GM12878 (cell line): Measurements from ENCODE around the gene RYR2. TPM values are rescaled to one million over a fixed set of nuclear protein-coding genes. Genes with fewer than 3 reads are reported as not detected.

ENCODE experiments used
- ATAC-seq: fragments of 200-7000 bp; cut with Tn5 transposase; 3 replicates; pipeline ENCODE4 v1.9.1; 2020; ENCODE audit warnings: mild to moderate bottlenecking, moderate library complexity
- BruUV-seq: library from RNA; stranded (reverse); fragments of 400-500 nt; replicated peaks from 2 replicates; lab custom pipeline; 2021; lab: Mats Ljungman, UMichigan
- CTCF ChIA-PET: fragments of 300-600 bp; sonication (Branson Sonifier 250); formaldehyde crosslinking; extraction: SDS; loops from one replicate; lab custom pipeline; 2021; ENCODE audit warnings: inconsistent platforms; lab: Yijun Ruan, JAX
- POLR2A ChIA-PET: fragments of 350-600 bp; formaldehyde crosslinking; extraction: SDS; loops from one replicate; lab custom pipeline; 2021; ENCODE audit warnings: inconsistent platforms; lab: Charles Lee
- RAD21 ChIA-PET: fragments of 300-600 bp; sonication (Branson Sonifier 250); formaldehyde crosslinking; loops from one replicate; lab custom pipeline; 2023; ENCODE audit warnings: antibody characterized with exemption; ENCODE audit not compliant: unreplicated experiment; lab: Charles Lee
- SMC1A ChIA-PET: fragments of 300-600 bp; sonication (Branson Sonifier 250); formaldehyde crosslinking; loops from one replicate; lab custom pipeline; 2023; ENCODE audit not compliant: unreplicated experiment, uncharacterized antibody; lab: Charles Lee
- DNase-seq: peaks from one replicate; pipeline ENCODE4 v3.0.0-alpha.2; 2011; ENCODE audit warnings: low read depth, low spot score
- FAIRE-seq: peaks from 3 replicates; lab custom pipeline; 2011; peaks lifted over from hg19 to GRCh38; lab: Jason Lieb, UNC
- H2AFZ ChIP-seq: 2 replicates; pipeline ENCODE4 v1.6.0; 2011; ENCODE audit warnings: low read depth, low read length, control low read depth; ENCODE audit not compliant: control insufficient read depth
- H3K27ac ChIP-seq: 2 replicates; pipeline ENCODE4 v1.5.1; 2011; ENCODE audit warnings: control low read depth; ENCODE audit not compliant: control insufficient read depth, insufficient read depth
- H3K27me3 ChIP-seq, 2 experiments: replicated peaks in 1 of 2; 2 replicates each; pipeline versions ENCODE4 v1.6.0 to v1.6.1; 2011; ENCODE audit warnings: low read length in 1 of 2; ENCODE audit not compliant: control insufficient read depth in 2 of 2, insufficient read depth in 2 of 2
- H3K36me3 ChIP-seq, 2 experiments: 2 replicates each; pipeline ENCODE4 v1.5.1; 2011; ENCODE audit warnings: low read length in 1 of 2; ENCODE audit not compliant: control insufficient read depth in 2 of 2, insufficient read depth in 2 of 2
- H3K4me1 ChIP-seq: 2 replicates; pipeline ENCODE4 v1.6.1; 2011; ENCODE audit warnings: mild to moderate bottlenecking, low read length, moderate library complexity, mixed read lengths; ENCODE audit not compliant: control insufficient read depth, insufficient read depth
- H3K4me2 ChIP-seq: 2 replicates; pipeline ENCODE4 v1.6.0; 2011; ENCODE audit warnings: control low read depth; ENCODE audit not compliant: control insufficient read depth, insufficient read depth
- H3K4me3 ChIP-seq: fragments of 200-600 bp; sonication (generic); 2 replicates; pipeline ENCODE4 v1.5.1; 2016
- H3K79me2 ChIP-seq: 2 replicates; pipeline ENCODE4 v1.6.0; 2011; ENCODE audit warnings: low read length; ENCODE audit not compliant: control insufficient read depth, insufficient read depth
- H3K9ac ChIP-seq: 2 replicates; pipeline ENCODE4 v1.8.0; 2011; ENCODE audit warnings: low read length, control low read depth, mixed read lengths; ENCODE audit not compliant: control insufficient read depth, insufficient read depth
- H3K9me3 ChIP-seq: replicated peaks from 3 replicates; pipeline ENCODE4 v1.5.1; 2011; ENCODE audit warnings: mild to moderate bottlenecking, low read length; ENCODE audit not compliant: control insufficient read depth, insufficient read depth
- H4K20me1 ChIP-seq: 2 replicates; pipeline ENCODE4 v1.6.0; 2011; ENCODE audit not compliant: control insufficient read depth, insufficient read depth
- BACH1 ChIP-seq: fragments of 450-650 bp; IDR thresholded peaks from 2 replicates; pipeline ENCODE4 v1.6.1; 2017; ENCODE audit warnings: mild to moderate bottlenecking, borderline replicate concordance
- CHD4 ChIP-seq: fragments of 200-600 bp; sonication (generic); IDR thresholded peaks from 2 replicates; pipeline ENCODE4 v1.6.1; 2016; ENCODE audit warnings: mild to moderate bottlenecking
- IKZF2 ChIP-seq, 2 experiments: fragments of 450-650 bp; IDR thresholded peaks; 2 replicates each; pipeline ENCODE4 v1.6.1; 2017; ENCODE audit warnings: mild to moderate bottlenecking in 2 of 2, moderate library complexity in 2 of 2
- MEF2B ChIP-seq: fragments of 450-650 bp; IDR thresholded peaks from 2 replicates; pipeline ENCODE4 v1.6.1; 2018; ENCODE audit warnings: mild to moderate bottlenecking, moderate library complexity; ENCODE audit not compliant: partially characterized antibody, poor library complexity, severe bottlenecking
- NKRF ChIP-seq: fragments of 450-650 bp; conservative IDR thresholded peaks from 2 replicates; pipeline ENCODE4 v1.6.1; 2017; ENCODE audit warnings: mild to moderate bottlenecking, moderate library complexity
- RAD21 ChIP-seq: IDR thresholded peaks from 2 replicates; pipeline ENCODE4 v1.6.1; 2011; ENCODE audit warnings: mild to moderate bottlenecking, low read depth, low read length, moderate library complexity; ENCODE audit not compliant: insufficient read depth
- RUNX3 ChIP-seq: IDR thresholded peaks from 2 replicates; pipeline ENCODE4 v1.6.1; 2012; ENCODE audit warnings: low read length, inconsistent platforms
- SUZ12 ChIP-seq: fragments of 200-600 bp; sonication (generic); IDR thresholded peaks from one replicate; pipeline ENCODE4 v1.6.1; 2018; ENCODE audit warnings: antibody characterized with exemption, mild to moderate bottlenecking; ENCODE audit not compliant: unreplicated experiment
- ZNF207 ChIP-seq: fragments of 450-650 bp; IDR thresholded peaks from 2 replicates; pipeline ENCODE4 v1.6.1; 2014; ENCODE audit warnings: antibody characterized with exemption, mild to moderate bottlenecking, borderline replicate concordance
- ZNF274 ChIP-seq: IDR thresholded peaks from one replicate; pipeline ENCODE4 v1.8.0; 2011; ENCODE audit not compliant: insufficient read length, insufficient read depth
- ZSCAN29 ChIP-seq: fragments of 450-650 bp; IDR thresholded peaks from 2 replicates; pipeline ENCODE4 v1.6.1; 2017; ENCODE audit warnings: mild to moderate bottlenecking, moderate library complexity
- WGBS: methylation state at CpG from one replicate; pipeline ENCODE4 v1.1.6; 2016; ENCODE audit warnings: low lambda C conversion rate; ENCODE audit not compliant: insufficient replicate concordance, insufficient coverage; ENCODE audit errors: missing lambda C conversion rate; 5-methylcytosine and 5-hydroxymethylcytosine counted together
- in situ Hi-C: fragments of 300-500 bp; cut with MboI; formaldehyde crosslinking; loops from 9 replicates; pipeline ENCODE4 v1.14.3; 2018; ENCODE audit warnings: mixed read lengths
- intact Hi-C: fragments of 100-400 bp; cut with micrococcal nuclease; formaldehyde crosslinking; loops from one replicate; pipeline ENCODE4 v1.14.2; 2022; ENCODE audit not compliant: unreplicated experiment
- polyA plus RNA-seq, 11 experiments: library from polyadenylated mRNA; depleted of rRNA in 4 of 11; unstranded in 6 of 11; stranded (reverse) in 5 of 11; fragments of >200 nt; fragmentation: Nextera tagmentation in 4 of 11; fragmentation: Illumina TruSeq in 1 of 11; extraction: Ambion mirVana in 4 of 11; extraction: Trizol in 1 of 11; gene quantifications; 1 replicate in 1 of 11; 2 replicates in 10 of 11; pipeline versions ENCODE4 v1.2.1 to v1.2.3, GENCODE V29; 2011 to 2016; ENCODE audit warnings: inconsistent platforms in 2 of 11, missing spikeins in 2 of 11, low read depth in 1 of 11
- total RNA-seq, 4 experiments: library from RNA; depleted of rRNA in 3 of 4; stranded (reverse); fragments of >200 nt in 3 of 4; fragmentation: Illumina TruSeq in 1 of 4; extraction: Trizol in 1 of 4; gene quantifications; 2 replicates each; pipeline versions ENCODE4 v1.2.1 to v1.2.3, GENCODE V29; 2013 to 2021
- TF ChIP-seq, protein P1 (sequence below): IDR thresholded peaks from 2 replicates; pipeline ENCODE4 v1.6.1; 2011; ENCODE audit warnings: borderline replicate concordance, low read depth, mild to moderate bottlenecking, moderate library complexity, mixed read lengths, low read length; ENCODE audit not compliant: insufficient read depth; ENCODE audit errors: extremely low read length
- TF ChIP-seq, protein P2 (sequence below): fragments of 450-650 bp; IDR thresholded peaks from 2 replicates; pipeline ENCODE4 v1.6.1; 2017; ENCODE audit warnings: mild to moderate bottlenecking, low read depth, inconsistent platforms; ENCODE audit not compliant: poor library complexity, severe bottlenecking

RYR2 gene
- total and polyA plus RNA-seq, 10 of the 15 experiments (the other 5 are each of a cell fraction or from before 2014, with no cell fraction given), result 0.01 to 0.04 TPM; not detected in 8

DNA sequence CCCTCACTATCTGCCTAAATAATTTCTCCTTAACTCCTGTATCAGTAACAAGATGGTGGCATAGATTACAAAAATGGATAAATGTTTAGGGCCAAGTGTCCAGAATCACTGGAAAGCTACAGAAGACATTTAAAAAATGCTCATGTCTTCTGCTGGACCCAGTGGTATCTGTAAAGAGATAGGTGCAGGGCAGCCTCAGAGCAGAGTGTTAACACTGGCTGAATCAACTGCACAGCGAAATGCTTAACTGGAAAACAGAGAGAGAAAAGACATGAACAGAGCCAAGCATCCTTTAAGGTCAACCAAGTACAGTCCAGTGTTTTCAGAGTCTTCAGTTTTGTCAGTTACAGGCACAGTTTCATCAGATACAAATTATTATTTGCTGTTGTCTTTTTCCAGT is 429.4 kb downstream of the RYR2 start:
- ChIA-PET SMC1A (no interaction called here), POLR2A (no interaction called here), RAD21 (no interaction called here), CTCF (no interaction called here)
- H3K27ac ChIP-seq, result no peak overlapping the region
- FAIRE-seq (no peak), ATAC-seq (no peak), DNase-seq (no peak)
- no peaks in the 10 kb centered on the region for H3K27me3 ChIP-seq
- no peaks in the 10 kb centered on the region for H3K79me2 ChIP-seq
- in situ Hi-C loops, result no loop called here
- no peaks in the 10 kb centered on the region for H4K20me1 ChIP-seq
- no peaks in the 10 kb centered on the region for H3K36me3 ChIP-seq
- 0% methylated on average over 1 of the region's 1 CpG for WGBS
- H3K9me3 ChIP-seq, result no peaks in the 10 kb centered on the region
- H3K4me3 ChIP-seq, result no peak overlapping the region
- TF ChIP-seq ZNF207, result no peak
- no peak for TF ChIP-seq SUZ12
- no peak for TF ChIP-seq RUNX3
- TF ChIP-seq IKZF2 (IDR thresholded peaks at IDR 0.05), result no peak
- TF ChIP-seq BACH1, result no peak
- TF ChIP-seq CHD4, result no peak
- no TSS peak for BruUV-seq
- intact Hi-C loops, result no loop called here
- H3K4me1 ChIP-seq, result no peaks in the 10 kb centered on the region
- H2AFZ ChIP-seq, result no peak overlapping the region
- H3K9ac ChIP-seq, result no peak overlapping the region
- no peak overlapping the region for H3K4me2 ChIP-seq

DNA sequence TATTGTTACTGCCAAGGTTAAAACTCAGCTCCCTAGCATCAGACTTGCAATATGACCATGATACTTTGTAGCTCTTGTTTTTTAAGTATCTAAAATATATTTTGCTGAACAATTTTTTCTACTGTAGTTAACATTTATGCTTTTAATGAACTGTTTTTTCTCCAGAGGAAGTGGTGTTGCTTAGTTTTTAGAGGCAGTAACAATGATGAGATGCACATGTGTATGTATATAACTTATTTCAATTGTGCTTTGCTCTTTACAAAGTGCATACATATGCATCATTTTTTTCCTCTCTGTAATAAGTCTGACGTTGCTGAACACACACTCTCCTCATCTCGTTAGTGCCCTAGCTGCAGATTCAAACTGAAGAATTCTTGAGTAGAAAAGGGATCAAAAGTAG is 430.0 kb downstream of the RYR2 start:
- H3K9me3 ChIP-seq, result no peaks in the 10 kb centered on the region
- H3K4me3 ChIP-seq, result no peak overlapping the region
- no peaks in the 10 kb centered on the region for H3K27me3 ChIP-seq
- no peaks in the 10 kb centered on the region for H3K36me3 ChIP-seq
- H2AFZ ChIP-seq, result no peak overlapping the region
- no peaks in the 10 kb centered on the region for H3K4me1 ChIP-seq
- no peaks in the 10 kb centered on the region for H3K79me2 ChIP-seq
- ChIA-PET RAD21 (no interaction called here), POLR2A (no interaction called here), SMC1A (no interaction called here), CTCF (no interaction called here)
- DNase-seq (no peak), ATAC-seq (no peak), FAIRE-seq (no peak)
- H3K27ac ChIP-seq, result no peak overlapping the region
- no peak overlapping the region for H3K9ac ChIP-seq
- TF ChIP-seq, protein P1, sequence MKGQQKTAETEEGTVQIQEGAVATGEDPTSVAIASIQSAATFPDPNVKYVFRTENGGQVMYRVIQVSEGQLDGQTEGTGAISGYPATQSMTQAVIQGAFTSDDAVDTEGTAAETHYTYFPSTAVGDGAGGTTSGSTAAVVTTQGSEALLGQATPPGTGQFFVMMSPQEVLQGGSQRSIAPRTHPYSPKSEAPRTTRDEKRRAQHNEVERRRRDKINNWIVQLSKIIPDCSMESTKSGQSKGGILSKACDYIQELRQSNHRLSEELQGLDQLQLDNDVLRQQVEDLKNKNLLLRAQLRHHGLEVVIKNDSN, result no peak
- TF ChIP-seq NKRF (no peak), RAD21 (no peak), ZSCAN29 (no peak), ZNF274 (no peak), MEF2B (no peak)
- TF ChIP-seq, protein P2, sequence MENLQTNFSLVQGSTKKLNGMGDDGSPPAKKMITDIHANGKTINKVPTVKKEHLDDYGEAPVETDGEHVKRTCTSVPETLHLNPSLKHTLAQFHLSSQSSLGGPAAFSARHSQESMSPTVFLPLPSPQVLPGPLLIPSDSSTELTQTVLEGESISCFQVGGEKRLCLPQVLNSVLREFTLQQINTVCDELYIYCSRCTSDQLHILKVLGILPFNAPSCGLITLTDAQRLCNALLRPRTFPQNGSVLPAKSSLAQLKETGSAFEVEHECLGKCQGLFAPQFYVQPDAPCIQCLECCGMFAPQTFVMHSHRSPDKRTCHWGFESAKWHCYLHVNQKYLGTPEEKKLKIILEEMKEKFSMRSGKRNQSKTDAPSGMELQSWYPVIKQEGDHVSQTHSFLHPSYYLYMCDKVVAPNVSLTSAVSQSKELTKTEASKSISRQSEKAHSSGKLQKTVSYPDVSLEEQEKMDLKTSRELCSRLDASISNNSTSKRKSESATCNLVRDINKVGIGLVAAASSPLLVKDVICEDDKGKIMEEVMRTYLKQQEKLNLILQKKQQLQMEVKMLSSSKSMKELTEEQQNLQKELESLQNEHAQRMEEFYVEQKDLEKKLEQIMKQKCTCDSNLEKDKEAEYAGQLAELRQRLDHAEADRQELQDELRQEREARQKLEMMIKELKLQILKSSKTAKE, result no peak
- H4K20me1 ChIP-seq, result no peaks in the 10 kb centered on the region
- in situ Hi-C loops, result no loop called here
- intact Hi-C loops, result no loop called here
- WGBS, result 0% methylated on average over 2 of the region's 2 CpGs
- BruUV-seq, result no TSS peak
- H3K4me2 ChIP-seq, result no peak overlapping the region
